Spleen (tissue), 11 donors: ENCODE measurements around the gene HMCN2. TPM values are rescaled to one million over a fixed set of nuclear protein-coding genes. Genes with fewer than 3 reads are reported as not detected.

Source experiments
- DNase-seq: peaks from one replicate; pipeline ENCODE4 v3.0.0-alpha.2; 2020
- H3K27ac ChIP-seq, 8 donors: fragments of 200-600 bp; sonication (generic) in 7 of 8; 1 replicate in 4 of 8; 2 replicates in 4 of 8; pipeline versions ENCODE4 v1.5.0 to v1.8.0; 2016 to 2021; ENCODE audit warnings: inconsistent platforms in 4 of 8, mild to moderate bottlenecking in 4 of 8, moderate library complexity in 1 of 8
- H3K27me3 ChIP-seq, 7 donors: fragments of 200-600 bp; sonication (generic) in 6 of 7; replicated peaks in 1 of 7; 1 replicate in 4 of 7; 2 replicates in 3 of 7; pipeline versions ENCODE4 v1.5.0 to v1.8.0; 2016 to 2021; ENCODE audit warnings: inconsistent platforms in 3 of 7, mild to moderate bottlenecking in 1 of 7
- H3K36me3 ChIP-seq, 6 donors: fragments of 200-600 bp; sonication (generic) in 5 of 6; 1 replicate in 4 of 6; 2 replicates in 2 of 6; pipeline versions ENCODE4 v1.5.0 to v1.8.0; 2016 to 2021; ENCODE audit warnings: inconsistent platforms in 2 of 6
- H3K4me1 ChIP-seq, 6 donors: fragments of 200-600 bp; sonication (generic) in 5 of 6; 1 replicate in 3 of 6; 2 replicates in 3 of 6; pipeline versions ENCODE4 v1.5.0 to v1.8.0; 2016 to 2021; ENCODE audit warnings: inconsistent platforms in 3 of 6
- H3K4me3 ChIP-seq, 8 donors: fragments of 200-600 bp; sonication (generic) in 7 of 8; 1 replicate in 4 of 8; 2 replicates in 4 of 8; pipeline versions ENCODE4 v1.5.0 to v1.8.0; 2016 to 2021; ENCODE audit warnings: inconsistent platforms in 4 of 8, mild to moderate bottlenecking in 4 of 8, moderate library complexity in 2 of 8
- H3K9me3 ChIP-seq, 8 donors: fragments of 200-600 bp; sonication (generic) in 7 of 8; 1 replicate in 4 of 8; 2 replicates in 4 of 8; pipeline versions ENCODE4 v1.5.0 to v1.8.0; 2016 to 2021; ENCODE audit warnings: inconsistent platforms in 4 of 8
- POLR2A ChIP-seq, 3 donors: fragments of 450-650 bp; IDR thresholded peaks; one replicate each; pipeline ENCODE4 v1.5.1; 2017; ENCODE audit warnings: antibody characterized with exemption in 3 of 3, mild to moderate bottlenecking in 1 of 3
- POLR2AphosphoS5 ChIP-seq, 3 donors: sonication (generic); formaldehyde crosslinking; IDR thresholded peaks; one replicate each; pipeline ENCODE4 v1.5.1; 2017; ENCODE audit warnings: antibody characterized with exemption in 3 of 3
- WGBS, 5 donors: extraction: QIAGEN DNeasy Blood & Tissue Kit in 3 of 5; methylation state at CpG; one replicate each; pipeline versions ENCODE4 v1.1.5 to v1.1.7; 2013 to 2018; 5-methylcytosine and 5-hydroxymethylcytosine counted together
- intact Hi-C: fragments of 100-400 bp; cut with DNase I; formaldehyde crosslinking; loops from one replicate; pipeline ENCODE4 v1.15.0; 2023; ENCODE audit warnings: low total_unique reads
- polyA plus RNA-seq, 3 donors: library from polyadenylated mRNA; stranded (reverse); fragments of 200-250 nt; gene quantifications; one replicate each; pipeline ENCODE4 v1.2.1, GENCODE V29; 2013
- total RNA-seq, 7 donors: library from RNA; depleted of rRNA in 3 of 7; stranded (reverse); fragments of >200 nt in 3 of 7; fragmentation: NEBNext Ultra II Directional in 4 of 7; extraction: Animal tissue kit (Norgen Biotek cat#: 25700) in 4 of 7; gene quantifications; one replicate each; pipeline versions ENCODE4 v1.1.0 to v1.2.1, GENCODE V29; 2016 to 2021
- TF ChIP-seq, protein P1 (sequence below), 11 experiments: fragments of 200-600 bp in 7 of 11; fragments of 450-650 bp in 4 of 11; sonication (generic) in 4 of 11; IDR thresholded peaks in 8 of 11; conservative IDR thresholded peaks in 3 of 11; 1 replicate in 7 of 11; 2 replicates in 4 of 11; pipeline versions ENCODE4 v1.4.0 to v1.8.0; 2016 to 2021; ENCODE audit warnings: antibody characterized with exemption in 11 of 11, inconsistent platforms in 4 of 11, mild to moderate bottlenecking in 1 of 11
- donor health status: healthy with polysubstance abuse.
- donor health status: DM: no; HTN: no; CAD: no; lungs with moderate emphysema.
- donor health status: DM: no; HTN: no; CAD: no.
- donor health status: Bipolar disorder and iron deficiency.
- donor health status: healthy.
- donor health status: DM: no; HTN: no; CAD: no.
- donor health status: DM: yes; HTN: yes; CAD: no.

The HMCN2 gene
- total and polyA plus RNA-seq, 10 donors, result 0.09 to 1.9 (median 0.73) TPM

GRCh38 chr9:130333712-130334062 lies 68.1 kb downstream of the HMCN2 start:
- TF ChIP-seq, protein P1, sequence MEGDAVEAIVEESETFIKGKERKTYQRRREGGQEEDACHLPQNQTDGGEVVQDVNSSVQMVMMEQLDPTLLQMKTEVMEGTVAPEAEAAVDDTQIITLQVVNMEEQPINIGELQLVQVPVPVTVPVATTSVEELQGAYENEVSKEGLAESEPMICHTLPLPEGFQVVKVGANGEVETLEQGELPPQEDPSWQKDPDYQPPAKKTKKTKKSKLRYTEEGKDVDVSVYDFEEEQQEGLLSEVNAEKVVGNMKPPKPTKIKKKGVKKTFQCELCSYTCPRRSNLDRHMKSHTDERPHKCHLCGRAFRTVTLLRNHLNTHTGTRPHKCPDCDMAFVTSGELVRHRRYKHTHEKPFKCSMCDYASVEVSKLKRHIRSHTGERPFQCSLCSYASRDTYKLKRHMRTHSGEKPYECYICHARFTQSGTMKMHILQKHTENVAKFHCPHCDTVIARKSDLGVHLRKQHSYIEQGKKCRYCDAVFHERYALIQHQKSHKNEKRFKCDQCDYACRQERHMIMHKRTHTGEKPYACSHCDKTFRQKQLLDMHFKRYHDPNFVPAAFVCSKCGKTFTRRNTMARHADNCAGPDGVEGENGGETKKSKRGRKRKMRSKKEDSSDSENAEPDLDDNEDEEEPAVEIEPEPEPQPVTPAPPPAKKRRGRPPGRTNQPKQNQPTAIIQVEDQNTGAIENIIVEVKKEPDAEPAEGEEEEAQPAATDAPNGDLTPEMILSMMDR (IDR thresholded peaks at IDR 0.05 in 8 of 11, conservative IDR thresholded peaks at IDR 0.05 in 3 of 11), result no peak
- TF ChIP-seq POLR2AphosphoS5 (IDR thresholded peaks at IDR 0.05), result no peak
- no peaks in the 10 kb centered on the region for H3K36me3 ChIP-seq
- H3K9me3 ChIP-seq, result no peaks in the 10 kb centered on the region
- intact Hi-C loops, result no loop called here
- WGBS, 5 donors, result 61 to 79% (median 76%) methylated on average over 5 of the region's 5 CpGs
- no peak overlapping the region for H3K4me3 ChIP-seq
- H3K4me1 ChIP-seq, result peaks cover 0 to 4% (median 0%) of the 10 kb centered on the region in 6 donors
- no peak for DNase-seq
- peaks cover 0 to 87% (median 11%) of the 10 kb centered on the region in 7 donors for H3K27me3 ChIP-seq
- no peak overlapping the region for H3K27ac ChIP-seq

GRCh38 chr9:130334915-130335314 lies 69.4 kb downstream of the HMCN2 start:
- intact Hi-C loops, result no loop called here
- Histone ChIP-seq H3K9me3 (no peaks in the 10 kb centered on the region), H3K27ac (no peak overlapping the region), H3K4me1 (no peaks in the 10 kb centered on the region), H3K4me3 (no peak overlapping the region), H3K27me3 (peaks cover 0 to 75% (median 11%) of the 10 kb centered on the region in 7 donors), H3K36me3 (no peaks in the 10 kb centered on the region)
- 79 to 95% (median 89%) methylated on average over 4 of the region's 4 CpGs for WGBS, 5 donors
- TF ChIP-seq POLR2AphosphoS5 (IDR thresholded peaks at IDR 0.05), result no peak
- TF ChIP-seq POLR2A (IDR thresholded peaks at IDR 0.05), result no peak
- no peak for DNase-seq

DNA sequence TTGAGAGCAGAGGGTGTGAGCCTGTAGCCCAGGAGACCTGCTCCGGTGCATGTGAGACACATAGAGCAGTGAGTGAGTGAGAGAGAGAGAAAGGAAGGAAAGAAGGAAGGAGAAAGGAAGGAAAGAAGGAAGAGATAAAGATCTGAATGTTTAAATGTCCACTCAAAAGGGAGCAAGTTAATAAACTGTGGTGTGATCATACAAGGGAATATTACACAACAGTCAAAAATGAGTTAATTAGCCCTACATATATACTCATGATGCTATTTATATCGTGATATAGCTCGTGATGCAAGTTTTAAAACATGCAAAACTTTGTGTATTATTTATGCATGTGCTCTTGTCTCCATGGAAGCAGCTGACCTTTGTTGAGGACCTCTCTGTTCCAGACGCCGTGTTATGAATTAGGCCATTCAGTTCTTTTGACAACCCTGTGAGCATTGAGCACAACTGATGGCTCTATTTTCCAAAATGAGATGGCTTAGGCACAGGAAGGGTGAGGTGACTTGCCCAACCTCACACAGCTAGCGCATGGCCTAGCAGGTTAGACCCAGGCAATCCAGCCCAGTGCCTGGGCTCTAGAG lies 70.6 kb downstream of the HMCN2 start:
- no peaks in the 10 kb centered on the region for H3K36me3 ChIP-seq
- intact Hi-C loops, result no loop called here
- no peaks in the 10 kb centered on the region for H3K4me1 ChIP-seq
- no peak for TF ChIP-seq POLR2A (IDR thresholded peaks at IDR 0.05)
- TF ChIP-seq, protein P1 (IDR thresholded peaks at IDR 0.05 in 8 of 11, conservative IDR thresholded peaks at IDR 0.05 in 3 of 11), result no peak
- no peak for TF ChIP-seq POLR2AphosphoS5 (IDR thresholded peaks at IDR 0.05)
- no peak for DNase-seq
- H3K27me3 ChIP-seq, result peaks cover 0 to 72% (median 11%) of the 10 kb centered on the region in 7 donors
- H3K9me3 ChIP-seq, result no peaks in the 10 kb centered on the region
- H3K27ac ChIP-seq, result no peak overlapping the region
- WGBS, 5 donors, result 68 to 80% (median 73%) methylated on average over 6 of the region's 6 CpGs
- no peak overlapping the region for H3K4me3 ChIP-seq

DNA sequence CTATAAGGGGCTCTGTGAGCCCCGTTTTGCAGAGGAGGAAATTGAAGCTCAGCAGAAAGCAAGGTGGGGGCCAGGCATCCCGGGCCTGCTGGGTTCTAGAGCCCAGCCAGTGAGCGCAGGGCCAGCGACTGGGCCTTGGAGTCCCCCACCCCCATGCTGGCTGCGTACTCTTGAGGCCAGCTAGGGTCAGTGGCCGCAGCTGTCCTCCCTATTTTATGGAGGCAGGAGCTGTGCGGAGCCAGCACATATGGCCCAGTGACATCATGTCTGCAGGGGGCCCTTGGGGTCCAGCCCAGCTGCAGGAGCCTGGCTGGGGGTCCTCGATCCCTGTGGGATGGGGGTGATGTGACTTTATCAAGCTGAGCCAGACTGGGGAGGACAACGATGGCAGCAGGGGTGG lies 71.3 kb downstream of the HMCN2 start:
- WGBS, 5 donors, result 69 to 91% (median 84%) methylated on average over 5 to 9 of the region's 9 CpGs
- Histone ChIP-seq H3K36me3 (no peaks in the 10 kb centered on the region), H3K27me3 (peaks cover 0 to 70% (median 11%) of the 10 kb centered on the region in 7 donors), H3K9me3 (no peaks in the 10 kb centered on the region), H3K4me3 (no peak overlapping the region), H3K4me1 (no peaks in the 10 kb centered on the region), H3K27ac (no peak overlapping the region)
- intact Hi-C loops, result no loop called here
- no peak for DNase-seq
- TF ChIP-seq, protein P1 (IDR thresholded peaks at IDR 0.05 in 8 of 11, conservative IDR thresholded peaks at IDR 0.05 in 3 of 11), result no peak
- no peak for TF ChIP-seq POLR2AphosphoS5 (IDR thresholded peaks at IDR 0.05)
- TF ChIP-seq POLR2A (IDR thresholded peaks at IDR 0.05), result no peak
